B cell (primary cell): ENCODE measurements around the gene TYROBP.

Source experiments
- CTCF ChIP-seq: fragments of 200-600 bp; IDR thresholded peaks from one replicate; pipeline ENCODE4 v1.8.0; 2022; ENCODE audit warnings: antibody characterized with exemption, mild to moderate bottlenecking
- EZH2 ChIP-seq: IDR thresholded peaks from 2 replicates; pipeline ENCODE4 v1.6.1; 2012; ENCODE audit warnings: borderline replicate concordance, low read depth, mild to moderate bottlenecking, moderate library complexity, low read length; ENCODE audit not compliant: insufficient read depth, poor library complexity, severe bottlenecking

DNA sequence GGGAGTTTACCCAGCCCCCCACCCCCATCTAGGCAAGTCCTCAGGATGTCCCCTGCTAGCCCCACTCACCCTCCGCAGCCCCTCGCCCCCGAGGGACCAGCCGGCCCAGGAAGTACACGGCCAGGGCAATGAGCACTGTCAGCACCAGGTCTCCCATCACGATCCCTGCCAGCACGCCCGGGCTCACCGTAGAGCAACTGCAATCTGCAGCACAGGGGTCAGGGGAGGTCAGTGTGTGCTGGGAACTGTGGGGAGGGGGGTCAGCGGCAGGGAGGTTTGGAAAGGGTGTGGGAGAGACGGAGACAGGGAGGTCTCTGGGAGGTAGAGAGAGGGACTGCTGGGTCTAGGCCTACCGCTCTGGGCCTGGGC lies 734 bp downstream of the TYROBP start:
- TF ChIP-seq CTCF, result no peak
- no peak for TF ChIP-seq EZH2
